ENCODE results near the gene SEMA5A.

DNA sequence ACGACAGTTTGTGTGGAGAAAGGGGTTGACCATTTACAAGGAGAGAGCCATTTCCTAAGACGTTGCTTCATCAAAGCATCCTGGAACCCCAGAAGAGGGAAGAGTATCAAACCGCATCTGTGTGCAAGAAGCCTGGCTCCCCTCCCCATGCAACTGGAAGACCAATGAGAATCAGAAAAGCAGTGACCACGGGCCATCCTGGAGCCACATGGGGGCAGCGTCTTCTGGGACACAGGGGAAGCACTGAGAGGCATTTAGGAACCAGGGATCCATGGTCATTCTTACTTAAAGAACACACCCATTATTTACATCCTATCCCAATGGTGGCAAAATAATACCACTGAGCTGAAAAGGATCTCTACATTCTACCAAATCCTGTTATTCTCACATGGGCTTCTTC is 29.3 kb downstream of the SEMA5A start:
- TF ChIP-seq GATA2 (IDR thresholded peaks at IDR 0.05; ENCODE audit: low read depth, low read length), result no peak
- TF ChIP-seq GATA3 (IDR thresholded peaks at IDR 0.05; ENCODE audit: low read depth, low read length), result no peak

Measured in SH-SY5Y (cell line).